Measurements from ENCODE around the gene TTYH3. TPM values are rescaled to one million over a fixed set of nuclear protein-coding genes. Genes with fewer than 3 reads are reported as not detected.

The TTYH3 gene
- total and polyA plus RNA-seq, 2 of the 13 experiments (the other 11 are each of a cell fraction or from before 2014, with no cell fraction given): 26.3 to 50.0 TPM

- TF ChIP-seq ZBTB7A (CRISPR knock-in tag; IDR thresholded peaks at IDR 0.05) (peak; percentile 91), ZNF883 (CRISPR knock-in tag; IDR thresholded peaks at IDR 0.05; ENCODE audit: not compliant biosample characterization) (peak; percentile 30), SP2 (CRISPR knock-in tag; IDR thresholded peaks at IDR 0.05) (no peak), NCOA2 (CRISPR knock-in tag; IDR thresholded peaks at IDR 0.05) (peak; percentile 59), CREM (IDR thresholded peaks at IDR 0.05) (peak; percentile 57; the same call in 1 of the 2 replicates), CREM (CRISPR knock-in tag; IDR thresholded peaks at IDR 0.05) (no peak), ZNF280D (CRISPR knock-in tag; IDR thresholded peaks at IDR 0.05) (0 out of 2 replicates have a peak, but pooled peaks have one; percentile 54), SNAPC2 (CRISPR knock-in tag; IDR thresholded peaks at IDR 0.05) (0 out of 2 replicates have a peak, but pooled peaks have one; percentile 71), ZNF639 (CRISPR knock-in tag; conservative IDR thresholded peaks at IDR 0.05) (no peak), ZFP37 (CRISPR knock-in tag; IDR thresholded peaks at IDR 0.05; ENCODE audit: borderline replicate concordance) (peak; percentile 98), ZGPAT (CRISPR knock-in tag; IDR thresholded peaks at IDR 0.05) (peak; percentile 78; the same call in 1 of the 2 replicates), UBTF (CRISPR knock-in tag; IDR thresholded peaks at IDR 0.05) (peak; percentile 82), BCL6 (CRISPR knock-in tag; IDR thresholded peaks at IDR 0.05) (peak; percentile 98), HOXA5 (CRISPR knock-in tag; IDR thresholded peaks at IDR 0.05) (peak; percentile 87), GRHL1 (CRISPR knock-in tag; conservative IDR thresholded peaks at IDR 0.05) (no peak), NR0B2 (CRISPR knock-in tag; IDR thresholded peaks at IDR 0.05) (peak; percentile 51; the same call in 1 of the 2 replicates), ZNF121 (CRISPR knock-in tag; IDR thresholded peaks at IDR 0.05) (peak; percentile 68; the same call in 1 of the 2 replicates), HMG20B (CRISPR knock-in tag; conservative IDR thresholded peaks at IDR 0.05) (0 out of 2 replicates have a peak, but pooled peaks have one; percentile 23)
Observed at GRCh38 chr7:2638224-2638991, 6.6 kb downstream of the TTYH3 start (continued).

All from HepG2 (cell line).